Measurements from ENCODE around the gene C3. TPM values are rescaled to one million over a fixed set of nuclear protein-coding genes. Genes with fewer than 3 reads are reported as not detected.
"Not testable (repeated sequence)": the region's sequence is repeated elsewhere in the genome, so short reads cannot be mapped to it uniquely, and the experiment has no call there.

Gene C3
- total RNA-seq (2014; rRNA removed): 0.71 and 1.1 TPM in 2 replicates
- polyA plus RNA-seq (2012): 7.1 TPM

DNA sequence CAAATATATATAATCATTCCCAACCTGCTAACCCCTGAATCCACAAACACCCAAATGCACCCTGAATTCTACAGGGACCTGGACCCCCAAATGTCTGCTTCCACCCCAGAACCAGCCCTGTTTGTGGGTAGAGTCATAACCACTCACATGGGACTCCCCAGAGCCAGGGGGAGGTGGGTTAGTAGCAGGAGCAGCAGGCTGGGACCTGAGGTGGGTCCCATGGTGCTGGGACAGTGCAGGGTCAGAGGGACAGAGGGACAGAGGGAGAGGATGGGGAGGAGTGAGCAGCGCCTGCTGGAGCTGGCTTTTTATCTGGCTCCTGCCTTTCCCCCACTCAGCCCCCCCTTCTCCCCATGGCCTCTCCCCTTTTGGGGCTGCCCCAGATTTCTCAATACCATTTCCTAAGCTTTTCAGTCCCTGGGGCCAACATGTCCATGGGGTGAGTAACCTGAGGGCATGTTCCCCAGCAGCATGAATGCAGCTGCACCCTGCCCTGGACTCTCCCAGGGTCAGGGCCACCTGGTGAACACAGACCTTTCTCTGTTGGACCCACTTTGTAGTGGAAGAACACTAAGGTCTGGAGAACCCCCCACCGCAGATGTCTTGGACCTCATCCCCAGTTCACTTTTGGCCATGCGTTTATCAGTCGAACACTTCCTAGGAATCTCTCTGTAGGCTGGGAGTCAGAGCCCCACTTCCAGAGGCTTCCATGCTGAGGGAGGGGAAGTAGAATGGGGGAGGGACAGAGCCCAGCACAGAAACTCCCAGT lies at the start of gene C3:
Gene C3 (minus strand): TSS at position 282 of the 769 bp plus-strand sequence. CDS start 61 bp downstream, at position 221.
- peak; percentile 43 for DNase-seq (ENCODE audit: low read depth)

DNA sequence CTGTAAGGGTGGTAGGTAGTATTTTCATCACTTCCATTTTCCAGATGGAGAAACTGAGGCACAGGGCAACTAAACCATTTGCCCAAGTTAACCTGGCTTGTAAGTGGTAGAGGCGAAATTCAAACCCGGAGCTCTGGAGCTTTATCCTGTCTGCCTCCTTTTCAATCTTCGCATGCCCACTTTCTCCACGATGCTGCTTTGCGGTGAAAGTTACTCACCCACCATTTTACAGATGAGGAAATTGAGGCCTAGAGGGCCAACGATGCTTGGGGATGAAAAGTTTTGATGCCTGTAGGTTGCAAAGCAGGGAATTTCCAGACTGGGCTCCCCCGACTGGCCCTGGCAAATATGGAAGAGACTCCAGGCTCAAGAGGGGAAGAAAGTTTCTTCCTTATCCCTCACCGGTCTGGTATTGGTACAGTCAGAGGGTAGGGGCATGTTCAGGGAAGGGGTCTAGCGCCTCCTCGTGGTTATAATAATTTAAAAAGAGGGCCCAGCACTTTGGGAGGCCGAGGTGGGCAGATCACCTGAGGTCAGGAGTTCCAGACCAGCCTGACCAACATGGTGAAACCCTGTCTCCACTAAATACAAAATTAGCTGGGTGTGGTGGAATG lies 48.7 kb upstream of the C3 start:
- no peak for DNase-seq (ENCODE audit: low read depth)

DNA sequence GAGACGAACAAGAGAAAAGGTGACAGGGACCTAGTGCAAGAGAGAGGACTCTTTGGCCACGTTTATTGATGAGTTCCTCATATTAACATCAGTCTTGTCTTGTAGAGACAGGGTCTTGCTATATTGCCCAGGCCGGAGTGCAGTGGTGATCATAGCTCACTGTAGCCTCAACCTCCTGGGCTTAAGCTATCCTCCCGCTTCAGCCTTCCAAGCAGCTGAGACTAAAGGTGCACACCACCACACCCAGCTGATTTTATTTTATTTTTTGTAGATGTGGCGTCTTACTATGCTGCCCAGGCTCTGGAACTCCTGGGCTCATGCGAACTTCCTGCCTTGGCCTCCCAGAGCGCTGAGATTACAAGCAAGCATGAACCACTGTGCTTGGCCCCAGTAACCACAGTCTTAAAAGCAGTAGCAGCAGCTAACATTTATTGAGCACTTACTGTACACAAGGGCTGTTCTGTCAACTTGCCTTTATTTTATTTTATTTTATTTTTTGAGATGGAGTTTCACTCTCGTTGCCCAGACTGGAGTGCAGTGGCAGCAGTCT lies 47.9 kb upstream of the C3 start:
- DNase-seq (ENCODE audit: low read depth): no peak

DNA sequence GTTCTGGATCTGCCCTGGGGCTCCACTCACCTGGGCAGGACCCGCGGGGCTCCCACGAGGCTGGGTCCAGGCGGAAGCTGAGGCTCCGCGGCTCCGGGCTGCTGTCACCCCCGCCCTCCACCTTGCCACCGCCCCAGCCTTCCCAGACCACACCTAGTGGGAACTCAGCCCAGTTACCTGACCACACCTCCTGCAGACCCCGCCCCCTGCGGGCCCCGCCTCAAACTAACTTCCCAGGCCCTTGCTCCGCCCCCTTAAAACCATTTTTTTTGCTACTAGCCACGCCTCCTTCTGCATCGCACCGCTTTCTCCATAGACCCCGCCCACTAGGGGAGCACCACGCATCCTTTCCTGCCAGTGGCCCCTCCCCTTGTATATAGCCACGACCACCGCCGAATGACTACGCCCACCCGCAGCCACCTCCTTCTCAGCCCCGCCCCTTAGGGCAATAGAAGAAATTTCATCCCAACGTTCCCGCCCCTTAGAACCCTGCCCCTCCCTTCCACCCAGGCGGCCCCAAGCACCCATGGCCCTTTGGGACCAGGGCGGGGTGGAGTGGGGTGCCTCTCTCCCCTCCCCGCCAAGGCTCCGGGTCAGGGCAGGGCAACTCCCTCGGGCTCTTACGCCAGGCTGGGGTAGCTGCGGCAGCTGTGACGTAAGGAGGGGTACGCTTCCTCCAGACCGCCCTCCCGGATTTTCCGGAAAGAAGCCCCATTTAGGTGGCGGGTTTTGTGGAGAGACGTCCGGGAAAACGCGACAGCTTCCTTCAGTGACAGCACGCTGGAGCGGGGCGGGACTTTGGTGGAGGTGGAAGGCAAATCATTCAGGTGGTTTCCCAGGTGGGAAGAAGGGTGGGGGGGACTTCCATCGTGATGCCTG lies 47.1 kb upstream of the C3 start, which contains the start of gene SH2D3A:
Gene SH2D3A (minus strand): TSS at position 79 of the 879 bp plus-strand sequence. CDS start 3,687 bp downstream, outside the sequence.
- no peak for DNase-seq (ENCODE audit: low read depth)

DNA sequence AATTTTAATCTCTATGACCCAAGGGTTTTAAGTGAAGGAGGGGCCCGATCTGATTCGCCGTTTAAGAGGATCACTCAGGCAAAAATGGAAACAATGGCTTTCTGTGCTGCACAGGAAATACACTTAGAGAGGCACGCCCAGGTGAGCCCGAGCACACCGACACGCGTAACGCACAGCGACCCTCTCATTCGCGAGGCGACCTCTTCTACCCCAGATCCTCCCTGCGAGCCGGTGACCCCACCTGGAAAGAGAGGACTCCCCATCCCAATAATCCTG lies 46.6 kb upstream of the C3 start:
- DNase-seq (ENCODE audit: low read depth): no peak

DNA sequence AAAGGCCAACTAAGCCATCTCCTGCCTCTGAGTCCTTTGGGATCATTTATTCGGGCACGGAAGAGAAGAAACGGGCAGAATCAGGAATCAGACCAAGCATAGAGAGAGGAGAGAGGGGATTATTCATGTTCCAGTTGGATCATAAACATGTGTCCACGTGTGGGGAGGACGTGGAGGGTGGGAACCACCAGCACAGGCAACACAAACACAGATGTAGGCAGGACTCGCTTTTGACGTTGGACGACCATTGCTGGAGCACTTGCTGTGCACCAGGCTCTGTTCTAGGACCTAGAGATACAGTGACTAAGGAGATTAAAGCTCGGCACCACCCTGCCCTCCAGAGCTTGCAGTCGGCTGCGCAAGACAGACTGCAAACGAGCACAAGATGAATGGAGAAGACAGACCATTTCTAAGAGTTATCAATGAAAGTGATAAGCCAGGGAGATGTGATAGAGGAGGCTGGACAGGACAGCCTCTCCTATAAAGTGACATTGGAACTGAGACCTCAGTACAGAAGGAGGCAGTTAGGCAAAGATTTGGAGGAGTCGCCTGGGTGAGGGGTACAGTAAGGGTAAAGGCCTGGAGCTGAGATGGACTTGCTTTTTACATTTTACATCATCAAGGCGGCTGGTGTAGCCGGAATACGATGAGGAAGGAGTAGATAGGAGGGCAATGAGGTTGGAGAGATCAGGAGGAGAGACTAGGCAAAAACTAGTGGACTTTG lies 46.1 kb upstream of the C3 start:
- DNase-seq (ENCODE audit: low read depth): no peak

DNA sequence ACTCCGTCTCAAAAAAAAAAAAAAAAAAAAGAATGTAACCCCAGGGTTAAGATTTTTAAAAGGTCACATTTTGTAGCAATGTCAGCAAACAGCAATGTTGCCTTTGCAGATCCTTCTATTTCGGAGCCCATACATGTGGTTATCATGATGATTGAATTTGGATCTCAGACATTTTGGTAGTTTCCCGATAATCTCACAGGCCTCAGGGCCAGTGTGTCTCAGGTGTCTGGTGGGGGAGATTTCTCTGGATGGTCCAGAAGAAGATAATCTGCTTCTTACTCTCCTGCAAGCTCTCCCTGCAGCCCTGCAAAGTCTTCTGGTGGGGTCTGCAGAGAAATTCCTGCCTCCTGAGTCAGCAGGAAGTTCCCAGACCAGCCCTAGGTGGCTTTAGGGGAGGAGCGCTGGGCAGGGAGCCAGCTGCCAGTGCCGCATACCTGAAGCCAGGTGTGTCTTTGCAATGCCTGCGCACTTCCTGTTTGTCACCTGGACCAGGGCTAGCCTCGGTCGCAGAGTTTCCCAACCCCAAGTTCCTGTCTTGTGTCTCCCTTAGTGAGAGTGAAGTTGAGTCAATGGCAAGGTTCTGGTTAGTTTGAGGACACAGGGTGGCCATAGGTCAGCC lies 45.4 kb upstream of the C3 start:
- DNase-seq (ENCODE audit: low read depth): no peak

DNA sequence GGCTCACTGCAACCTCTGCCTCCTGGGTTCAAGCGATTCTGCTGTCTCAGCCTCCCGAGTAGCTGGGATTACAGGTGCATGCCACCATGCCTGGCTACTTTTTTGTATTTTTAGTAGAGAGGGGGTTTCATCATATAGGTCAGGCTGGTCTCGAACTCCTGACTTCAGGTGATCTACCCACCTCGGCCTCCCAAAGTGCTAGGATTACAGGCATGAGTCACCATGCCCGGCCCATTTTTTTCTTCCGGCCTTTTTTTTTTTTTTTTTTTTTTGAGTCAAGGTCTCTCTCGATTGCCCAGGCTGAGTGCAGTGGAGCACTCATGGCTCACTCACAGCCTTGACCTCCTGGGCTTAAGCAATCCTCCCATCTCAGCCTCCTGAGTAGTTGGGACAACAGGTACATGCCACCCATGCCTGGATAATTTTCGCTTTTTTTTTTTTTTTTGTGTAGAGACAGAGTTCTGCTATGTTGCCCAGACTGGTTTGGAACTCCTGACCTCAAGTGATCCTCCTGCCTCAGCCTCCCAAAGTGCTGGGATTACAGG lies 41.9 kb upstream of the C3 start:
- DNase-seq (ENCODE audit: low read depth): not testable (repeated sequence)

DNA sequence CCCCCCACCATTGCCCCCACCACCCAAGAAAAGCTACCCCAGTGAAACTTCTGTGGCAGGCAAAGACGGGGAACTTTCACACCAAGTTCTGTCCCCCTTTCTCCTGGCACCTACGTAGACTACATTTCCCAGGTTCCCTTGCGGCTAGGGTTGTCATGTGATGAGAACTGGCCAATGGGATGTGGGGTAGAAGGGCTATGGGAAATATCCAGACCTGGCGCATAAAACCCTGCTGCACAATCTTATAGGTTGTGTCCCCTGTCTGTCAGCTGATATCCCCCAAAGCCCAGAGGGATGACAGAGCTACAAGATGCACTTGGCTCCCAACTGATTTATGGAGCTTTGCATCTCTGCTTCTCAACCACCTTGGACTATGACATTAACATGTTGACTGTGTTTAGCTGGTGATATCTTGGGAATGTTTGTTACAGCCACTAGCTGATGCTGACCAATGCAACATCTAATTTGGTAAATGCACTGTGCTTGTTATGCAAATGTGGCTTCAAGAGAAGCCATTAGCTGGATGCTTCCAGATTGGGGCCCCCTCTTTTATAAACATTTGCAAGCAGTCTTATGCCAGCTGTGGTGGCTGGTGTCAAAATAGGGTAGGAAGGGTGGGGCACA lies 40.7 kb upstream of the C3 start:
- DNase-seq (ENCODE audit: low read depth): peak; percentile 19

DNA sequence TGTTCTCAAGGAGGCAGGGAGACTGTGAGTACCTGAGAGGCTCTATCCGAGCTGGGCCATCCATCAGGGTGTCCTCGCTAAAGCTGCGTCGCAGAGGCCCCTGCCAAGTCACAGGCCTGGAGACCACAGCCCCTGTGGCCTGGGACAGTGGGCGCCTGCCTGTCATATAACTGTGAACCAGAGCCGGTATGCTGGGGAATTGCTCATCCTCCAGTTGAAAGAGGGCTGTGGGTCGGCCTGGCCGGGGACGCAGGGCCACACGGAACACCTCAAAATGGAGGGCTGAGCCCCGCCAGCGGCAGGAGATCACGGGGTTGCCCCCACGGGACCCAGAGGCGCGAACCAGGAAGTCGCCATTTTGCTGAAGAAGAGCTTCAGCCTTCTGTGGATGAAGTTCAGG lies 40.2 kb upstream of the C3 start:
- no peak for DNase-seq (ENCODE audit: low read depth)

DNA sequence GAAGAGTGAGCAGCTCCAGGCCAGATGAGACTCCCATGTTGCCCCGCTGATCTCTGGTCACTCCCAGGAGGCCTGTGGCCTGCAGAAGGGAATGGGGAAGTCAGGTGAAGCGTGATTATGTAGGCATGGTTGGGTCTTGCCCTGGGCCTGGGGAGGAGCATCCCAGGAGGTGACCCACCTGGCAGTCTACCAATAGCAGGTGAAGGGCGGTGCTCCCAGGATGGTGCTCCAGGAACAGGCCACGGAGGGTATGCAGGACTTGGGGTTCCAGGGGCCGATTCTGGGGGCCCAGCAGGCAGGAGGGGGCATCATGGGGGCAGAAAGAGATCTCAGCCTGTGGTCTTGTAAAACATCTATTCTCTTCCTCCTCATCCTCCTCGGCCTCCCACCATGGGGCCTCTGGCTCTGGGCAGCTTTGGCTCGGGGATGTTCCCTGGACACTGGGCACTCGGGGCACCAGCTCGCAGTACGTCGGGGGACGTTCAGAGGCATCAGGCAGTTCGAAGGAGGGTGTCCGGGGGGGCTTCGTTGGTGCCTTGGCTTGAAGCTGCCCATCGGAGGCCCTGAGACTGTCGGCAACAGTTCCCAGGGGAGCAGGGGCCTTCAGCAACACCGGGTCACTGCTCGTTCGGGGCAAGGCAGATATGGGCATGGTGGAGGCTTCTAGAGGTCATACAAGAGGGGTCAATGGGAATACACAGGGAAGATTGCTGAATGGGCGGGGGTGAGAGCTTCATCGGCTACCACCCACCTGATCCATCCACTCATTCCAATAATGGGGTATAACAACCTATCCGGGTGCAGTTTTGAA lies 34.4 kb upstream of the C3 start:
- no peak for DNase-seq (ENCODE audit: low read depth)

DNA sequence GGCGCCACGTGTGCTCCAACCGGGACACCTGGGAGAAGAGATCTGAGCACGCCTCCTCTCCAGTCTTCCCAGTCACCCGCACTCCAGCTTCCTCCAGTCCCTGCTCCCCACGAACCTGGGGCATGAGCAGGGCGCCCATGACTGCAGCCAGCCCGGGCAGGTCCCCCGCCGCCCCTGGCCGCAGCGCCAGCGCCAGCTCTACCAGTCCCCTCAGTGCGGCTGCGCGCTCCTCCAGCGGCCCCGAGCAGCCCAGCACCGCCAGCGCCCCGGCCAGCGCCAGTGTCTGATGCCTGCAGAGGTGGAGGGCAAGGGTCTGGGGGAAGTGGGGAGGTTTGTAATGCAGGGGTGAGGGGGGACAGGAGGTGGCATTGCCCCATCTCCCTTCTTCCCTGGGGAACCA lies 33.7 kb upstream of the C3 start:
- no peak for DNase-seq (ENCODE audit: low read depth)

DNA sequence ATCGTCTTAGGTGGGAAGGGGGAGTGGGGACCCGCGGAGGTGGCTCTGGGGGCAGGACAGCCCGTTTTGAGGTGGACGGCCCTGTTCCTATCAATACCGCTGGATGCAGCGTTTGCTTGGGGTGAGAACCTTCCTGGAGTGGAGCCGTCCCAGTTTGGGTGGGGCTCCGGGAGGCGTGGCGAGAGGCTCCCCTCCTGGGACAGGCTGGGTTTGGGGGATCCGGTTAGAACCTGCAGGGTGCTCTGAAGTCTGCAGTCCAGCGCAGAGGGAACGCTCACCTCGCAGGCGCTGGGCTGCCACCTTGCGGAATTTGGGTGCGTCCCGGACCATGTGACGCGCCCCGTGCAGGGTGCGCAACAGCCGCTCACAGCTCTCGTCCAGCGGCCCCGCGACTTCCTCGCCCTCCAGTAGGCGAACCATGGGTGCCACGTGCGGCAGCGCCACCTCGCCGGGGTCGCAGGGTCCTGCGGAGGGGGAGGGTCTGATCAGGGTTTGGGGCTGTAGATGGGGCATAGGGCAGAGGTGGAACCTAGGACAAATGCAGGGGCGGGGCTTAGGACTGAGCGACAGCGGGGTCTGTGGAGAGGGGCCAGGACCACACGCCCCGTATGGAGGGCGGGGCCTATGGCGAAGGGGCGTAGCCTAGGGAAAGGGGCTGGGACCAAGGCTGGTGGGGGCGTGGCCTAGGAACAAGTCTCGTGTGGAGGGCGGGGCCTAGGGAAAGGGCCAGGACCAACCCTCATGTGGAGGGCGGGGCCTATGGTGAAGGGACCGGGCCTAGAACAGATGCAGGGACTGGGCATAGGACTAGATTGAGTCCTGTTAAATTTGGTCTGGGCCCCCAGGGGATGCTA lies 33.0 kb upstream of the C3 start:
- peak; percentile 40 for DNase-seq (ENCODE audit: low read depth)

DNA sequence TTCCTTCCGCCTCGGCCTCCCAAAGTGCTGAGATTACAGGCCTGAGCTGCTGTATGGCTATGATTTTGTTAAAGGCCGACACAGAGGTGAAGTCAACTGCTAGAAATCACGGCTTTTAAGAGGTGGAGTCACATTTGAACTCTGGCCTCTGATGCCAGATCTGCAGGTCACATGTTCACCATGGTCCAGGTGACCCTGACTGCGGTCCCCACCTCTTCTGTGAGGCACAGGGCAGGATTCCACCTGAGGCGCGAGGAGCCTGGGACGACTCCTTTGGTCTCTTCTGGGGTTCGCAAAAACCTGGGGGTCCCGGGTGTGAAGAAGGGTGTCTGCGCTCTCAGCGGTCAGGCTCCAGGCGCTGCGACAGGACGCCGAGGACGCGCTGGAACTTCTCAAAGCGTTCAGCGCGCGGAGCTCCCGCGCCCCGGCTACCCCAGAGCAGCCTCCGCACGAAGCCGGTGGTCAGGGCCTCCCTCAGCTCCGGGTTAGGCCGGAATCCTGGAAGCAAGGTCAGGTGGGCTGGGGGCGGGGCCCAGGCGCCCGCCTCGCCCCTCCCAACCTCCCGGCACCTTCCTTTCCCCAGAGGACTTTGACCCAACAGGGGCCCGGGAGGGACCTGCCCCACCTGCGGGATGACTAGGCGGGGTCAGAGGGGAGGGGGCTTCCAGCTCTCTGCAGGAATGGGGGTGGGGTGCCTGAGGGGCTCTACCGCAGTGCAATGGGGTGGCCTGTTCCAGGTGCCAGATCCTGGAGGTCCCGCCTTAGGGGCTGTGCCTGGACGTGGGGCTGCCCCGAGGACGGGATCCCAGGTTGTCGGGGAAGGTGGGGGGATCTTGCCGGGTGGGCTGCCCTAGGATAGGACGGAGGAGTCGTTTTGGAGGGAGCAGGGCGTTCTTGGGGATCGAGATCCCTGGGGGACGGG lies 32.1 kb upstream of the C3 start:
- DNase-seq (ENCODE audit: low read depth): no peak

DNA sequence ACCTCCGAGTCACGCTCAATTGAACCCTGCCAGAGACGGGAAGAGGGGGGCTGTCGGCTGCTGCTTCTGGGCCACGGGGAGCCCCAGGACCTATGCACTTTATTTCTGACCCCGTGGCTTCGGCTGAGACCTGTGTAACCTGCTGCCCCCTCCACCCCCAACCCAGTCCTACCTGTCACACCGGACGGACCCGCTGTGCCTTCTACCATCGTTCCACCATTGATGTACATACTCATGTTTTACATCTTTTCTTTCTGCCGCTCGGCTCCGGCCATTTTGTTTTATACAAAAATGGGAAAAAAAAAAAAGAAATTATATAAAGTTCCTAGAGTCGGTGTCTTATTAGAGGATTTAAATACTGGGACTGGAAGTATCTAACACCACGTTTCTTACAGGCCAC lies 30.7 kb upstream of the C3 start:
- DNase-seq (ENCODE audit: low read depth): no peak

DNA sequence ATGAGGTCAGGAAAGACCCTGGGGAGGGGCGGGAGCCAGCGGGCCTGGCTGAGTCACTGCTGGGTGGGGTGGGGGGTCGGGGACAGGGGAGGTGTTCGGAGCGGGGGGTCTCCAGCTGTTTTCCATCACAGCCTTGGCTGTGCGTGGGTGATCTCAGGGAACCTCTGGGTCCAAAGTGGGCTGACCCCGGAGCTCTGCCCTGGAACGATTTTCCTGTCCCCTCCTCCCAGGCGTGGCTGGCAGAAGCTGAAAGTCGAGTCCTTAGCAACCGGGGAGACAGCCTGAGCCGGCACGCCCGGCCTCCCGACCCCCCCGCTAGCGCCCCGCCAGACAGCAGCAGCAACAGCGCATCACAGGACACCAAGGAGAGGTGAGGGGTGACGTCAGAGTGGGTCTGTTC lies 29.6 kb upstream of the C3 start:
- DNase-seq (ENCODE audit: low read depth): no peak

DNA sequence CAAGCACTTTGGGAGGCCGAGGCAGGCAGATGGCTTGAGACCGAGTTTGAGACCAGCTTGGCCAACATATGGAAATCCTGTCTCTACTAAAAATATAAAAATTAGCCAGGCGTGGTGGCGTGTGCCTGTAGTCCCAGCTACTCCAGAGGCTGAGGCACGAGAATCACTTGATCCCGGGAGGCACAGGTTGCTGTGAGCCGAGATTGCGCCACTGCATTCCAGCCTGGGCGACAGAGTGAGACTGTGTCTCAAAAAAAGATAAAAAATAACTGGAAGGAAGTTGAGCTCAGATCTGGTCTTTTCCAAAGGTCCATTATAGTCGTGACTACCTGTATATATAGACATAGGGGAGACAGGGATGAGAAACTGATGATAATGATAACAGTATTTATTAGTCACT lies 28.1 kb upstream of the C3 start:
- DNase-seq (ENCODE audit: low read depth): not testable (repeated sequence)

Measured in LHCN-M2 (cell line).